Common myeloid progenitor, CD34-positive (primary cell): ENCODE measurements around the gene SLC16A10.
A peak's percentile ranks its signal among the peaks of the same experiment; 100 is the strongest.

Experiments used
- CTCF ChIA-PET: fragments of 350-600 bp; sonication (Branson Sonifier 250); formaldehyde crosslinking; loops from one replicate; lab custom pipeline; 2021; ENCODE audit warnings: antibody characterized with exemption; lab: Charles Lee
- POLR2A ChIA-PET: fragments of 350-600 bp; sonication (Branson Sonifier 250); formaldehyde crosslinking; loops from one replicate; lab custom pipeline; 2021; ENCODE audit warnings: antibody characterized with exemption; lab: Charles Lee
- DNase-seq, 3 donors: peaks; one replicate each; pipeline versions ENCODE4 v3.0.0 to v3.0.0-alpha.2; 2013
- H3K27ac ChIP-seq, 2 experiments: 1 replicate in 1 of 2; 2 replicates in 1 of 2; pipeline ENCODE4 v1.7.0; 2013; ENCODE audit warnings: inconsistent platforms in 2 of 2, low read length in 2 of 2, mild to moderate bottlenecking in 2 of 2, low read depth in 1 of 2, moderate library complexity in 1 of 2; ENCODE audit not compliant: severe bottlenecking in 2 of 2, insufficient read depth in 1 of 2, poor library complexity in 1 of 2
- H3K27me3 ChIP-seq, 5 experiments: replicated peaks in 2 of 5; 1 replicate in 3 of 5; 2 replicates in 2 of 5; pipeline versions ENCODE4 v1.6.1 to v1.7.0; 2013; ENCODE audit warnings: low read length in 4 of 5, mild to moderate bottlenecking in 2 of 5, moderate library complexity in 2 of 5, inconsistent platforms in 1 of 5; ENCODE audit not compliant: insufficient read depth in 5 of 5, control insufficient read depth in 4 of 5
- H3K36me3 ChIP-seq, 4 experiments: 1 replicate in 2 of 4; 2 replicates in 2 of 4; pipeline versions ENCODE4 v1.6.1 to v1.7.0; 2013; ENCODE audit warnings: low read length in 3 of 4, control low read depth in 1 of 4, mild to moderate bottlenecking in 1 of 4; ENCODE audit not compliant: control insufficient read depth in 4 of 4, insufficient read depth in 4 of 4
- H3K4me1 ChIP-seq, 4 experiments: 1 replicate in 3 of 4; 2 replicates in 1 of 4; pipeline versions ENCODE4 v1.6.1 to v1.7.1; 2013; ENCODE audit warnings: low read length in 3 of 4, mild to moderate bottlenecking in 3 of 4, control low read depth in 1 of 4, inconsistent platforms in 1 of 4, moderate library complexity in 1 of 4; ENCODE audit not compliant: control insufficient read depth in 4 of 4, insufficient read depth in 4 of 4; ENCODE audit errors: control extremely low read depth in 1 of 4
- H3K4me3 ChIP-seq, 7 experiments: 1 replicate in 4 of 7; 2 replicates in 3 of 7; pipeline versions ENCODE4 v1.5.1 to v1.7.0; 2013; ENCODE audit warnings: mild to moderate bottlenecking in 7 of 7, low read length in 6 of 7, moderate library complexity in 6 of 7, inconsistent platforms in 2 of 7, low read depth in 2 of 7, control low read depth in 1 of 7; ENCODE audit not compliant: insufficient read depth in 4 of 7, control insufficient read depth in 1 of 7; ENCODE audit errors: extremely low read depth in 1 of 7
- H3K9me3 ChIP-seq, 5 experiments: 1 replicate in 4 of 5; 2 replicates in 1 of 5; pipeline versions ENCODE4 v1.6.1 to v1.7.1; 2013; ENCODE audit warnings: low read length in 4 of 5, mild to moderate bottlenecking in 2 of 5, inconsistent platforms in 1 of 5, low read depth in 1 of 5, moderate library complexity in 1 of 5; ENCODE audit not compliant: control insufficient read depth in 4 of 5, insufficient read depth in 2 of 5; ENCODE audit errors: control extremely low read depth in 1 of 5
- WGBS: methylation state at CpG from one replicate; pipeline ENCODE4 v1.1.5; 2013; ENCODE audit not compliant: insufficient coverage; 5-methylcytosine and 5-hydroxymethylcytosine counted together

The SLC16A10 gene

GRCh38 chr6:111237852-111238251 lies 150.5 kb downstream of the SLC16A10 start:
- no peaks in the 10 kb centered on the region for H3K36me3 ChIP-seq
- WGBS: 100% methylated on average over 2 of the region's 2 CpGs
- POLR2A ChIA-PET: no interaction called here
- no peaks in the 10 kb centered on the region for H3K9me3 ChIP-seq
- no peaks in the 10 kb centered on the region for H3K27me3 ChIP-seq
- DNase-seq: no peak
- no peak overlapping the region for H3K4me3 ChIP-seq
- H3K4me1 ChIP-seq: peaks cover 0 to 8% (median 2%) of the 10 kb centered on the region in 4 experiments
- CTCF ChIA-PET: interaction anchor here (1.0 kb wide), 1 partner anchor 17 kb away, joined by 4 read pairs; no protein-coding TSS in a partner anchor
- H3K27ac ChIP-seq: no peak overlapping the region

GRCh38 chr6:111238464-111239119 lies 151.3 kb downstream of the SLC16A10 start:
- POLR2A ChIA-PET: no interaction called here
- Histone ChIP-seq H3K4me3 (no peak overlapping the region), H3K27me3 (no peaks in the 10 kb centered on the region), H3K4me1 (peaks cover 0 to 8% (median 2%) of the 10 kb centered on the region in 4 experiments), H3K36me3 (no peaks in the 10 kb centered on the region), H3K27ac (no peak overlapping the region), H3K9me3 (no peaks in the 10 kb centered on the region)
- CTCF ChIA-PET: interaction anchor here (1.0 kb wide), 2 partner anchors 18 to 227 kb away, joined by 3 to 4 read pairs; no protein-coding TSS in a partner anchor
- DNase-seq: peak in 2 of 3 donors; percentile 47 to 58
- 90% methylated on average over 1 of the region's 4 CpGs for WGBS

GRCh38 chr6:111239461-111239860 lies 152.2 kb downstream of the SLC16A10 start:
- H3K27me3 ChIP-seq: no peaks in the 10 kb centered on the region
- no peaks in the 10 kb centered on the region for H3K36me3 ChIP-seq
- no peak overlapping the region for H3K27ac ChIP-seq
- no peak overlapping the region for H3K4me3 ChIP-seq
- ChIA-PET CTCF (interaction anchor here (1.0 to 2.0 kb wide), 2 partner anchors 19 to 228 kb away, joined by 3 to 6 read pairs; a partner anchor contains a TSS), POLR2A (no interaction called here)
- 90% methylated on average over 2 of the region's 4 CpGs for WGBS
- peaks cover 0 to 8% (median 2%) of the 10 kb centered on the region in 4 experiments for H3K4me1 ChIP-seq
- peak in 2 of 3 donors; percentile 37 to 48 for DNase-seq
- H3K9me3 ChIP-seq: no peaks in the 10 kb centered on the region

- ChIA-PET POLR2A (no interaction called here), CTCF (interaction anchor here (0.6 to 1.3 kb wide), 4 partner anchors 16 to 837 kb away, joined by 3 to 4 read pairs (median 3); a partner anchor contains a TSS)
- Histone ChIP-seq H3K27ac (no peak overlapping the region), H3K4me1 (peaks cover 0 to 8% (median 2%) of the 10 kb centered on the region in 4 experiments), H3K27me3 (no peaks in the 10 kb centered on the region), H3K36me3 (no peaks in the 10 kb centered on the region), H3K9me3 (no peaks in the 10 kb centered on the region), H3K4me3 (no peak overlapping the region)
- no peak for DNase-seq
- 100% methylated on average over 3 of the region's 5 CpGs for WGBS
Measured at GRCh38 chr6:111242452-111242851, 155.1 kb downstream of the SLC16A10 start.

GRCh38 chr6:111243095-111243494 lies 155.8 kb downstream of the SLC16A10 start:
- H3K9me3 ChIP-seq: no peaks in the 10 kb centered on the region
- H3K27ac ChIP-seq: no peak overlapping the region
- H3K4me3 ChIP-seq: no peak overlapping the region
- ChIA-PET CTCF (interaction anchor here (0.6 to 1.2 kb wide), 2 partner anchors 16 to 836 kb away, joined by 3 to 4 read pairs; a partner anchor contains a TSS), POLR2A (no interaction called here)
- no peaks in the 10 kb centered on the region for H3K27me3 ChIP-seq
- DNase-seq: no peak
- 93% methylated on average over 2 of the region's 4 CpGs for WGBS
- peaks cover 0 to 8% (median 2%) of the 10 kb centered on the region in 4 experiments for H3K4me1 ChIP-seq
- H3K36me3 ChIP-seq: no peaks in the 10 kb centered on the region

- Histone ChIP-seq H3K27me3 (no peaks in the 10 kb centered on the region), H3K36me3 (no peaks in the 10 kb centered on the region), H3K27ac (no peak overlapping the region), H3K4me3 (no peak overlapping the region), H3K9me3 (no peaks in the 10 kb centered on the region), H3K4me1 (peaks cover 0 to 3% (median 0%) of the 10 kb centered on the region in 4 experiments)
- POLR2A ChIA-PET: no interaction called here
- CTCF ChIA-PET: no interaction called here
- DNase-seq: no peak
Measured at GRCh38 chr6:111248789-111249188, 161.5 kb downstream of the SLC16A10 start.

GRCh38 chr6:111250791-111251354 lies 163.6 kb downstream of the SLC16A10 start:
- Histone ChIP-seq H3K27me3 (no peaks in the 10 kb centered on the region), H3K4me1 (peaks cover 0 to 3% (median 0%) of the 10 kb centered on the region in 4 experiments), H3K9me3 (no peaks in the 10 kb centered on the region), H3K36me3 (no peaks in the 10 kb centered on the region), H3K4me3 (no peak overlapping the region), H3K27ac (no peak overlapping the region)
- CTCF ChIA-PET: interaction anchor here (0.5 to 0.9 kb wide), 2 partner anchors 9 to 210 kb away, joined by 3 read pairs; a partner anchor contains a TSS
- DNase-seq: no peak
- POLR2A ChIA-PET: no interaction called here
- WGBS: 100% methylated on average over 1 of the region's 4 CpGs
